Measurements from ENCODE around the gene TMEM244.
A peak's percentile ranks its signal among the peaks of the same experiment; 100 is the strongest.
"Not testable (repeated sequence)": the region's sequence is repeated elsewhere in the genome, so short reads cannot be mapped to it uniquely, and the experiment has no call there.

TMEM244 gene, protein sequence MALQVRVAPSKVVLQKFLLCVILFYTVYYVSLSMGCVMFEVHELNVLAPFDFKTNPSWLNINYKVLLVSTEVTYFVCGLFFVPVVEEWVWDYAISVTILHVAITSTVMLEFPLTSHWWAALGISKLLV

DNA sequence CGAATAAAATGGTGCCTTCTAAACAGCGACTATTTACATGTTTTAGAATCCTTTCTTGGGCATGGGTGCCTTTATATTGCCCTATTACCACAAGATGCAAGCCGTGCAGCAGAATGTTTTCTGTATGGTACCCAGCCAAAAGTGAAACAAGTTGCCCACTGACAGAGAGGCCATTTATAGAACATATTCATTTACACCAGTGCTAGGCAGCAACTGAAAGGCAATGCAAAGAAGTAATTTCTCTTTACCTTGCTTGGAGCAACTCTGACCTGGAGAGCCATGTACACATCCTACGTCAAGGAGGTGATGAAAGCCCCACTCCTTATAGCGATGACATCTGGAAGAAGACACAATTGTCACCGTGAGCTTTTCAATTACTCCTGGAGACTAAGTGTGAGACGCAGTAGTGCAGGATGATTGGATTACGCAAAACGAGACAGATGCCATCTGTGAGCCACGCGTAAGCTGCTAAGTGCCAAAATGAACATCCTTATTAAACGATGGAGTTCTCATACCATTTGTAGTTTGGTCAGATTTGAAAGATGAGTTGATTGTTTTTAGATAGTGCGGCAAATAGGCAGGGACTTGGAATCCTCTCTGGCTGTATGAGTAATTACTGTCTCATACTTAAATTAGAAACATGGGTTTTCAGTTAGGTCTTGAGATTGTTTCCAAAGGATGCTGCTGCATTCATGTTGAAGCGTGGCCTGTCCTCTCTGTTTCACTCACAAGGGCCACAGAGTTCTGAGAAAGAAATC lies at the start of gene TMEM244:
TSS of gene TMEM244 (minus strand) at position 408 of the 758 bp plus-strand sequence. CDS start at position 281, 127 bp downstream.
- DNase-seq = no peak

DNA sequence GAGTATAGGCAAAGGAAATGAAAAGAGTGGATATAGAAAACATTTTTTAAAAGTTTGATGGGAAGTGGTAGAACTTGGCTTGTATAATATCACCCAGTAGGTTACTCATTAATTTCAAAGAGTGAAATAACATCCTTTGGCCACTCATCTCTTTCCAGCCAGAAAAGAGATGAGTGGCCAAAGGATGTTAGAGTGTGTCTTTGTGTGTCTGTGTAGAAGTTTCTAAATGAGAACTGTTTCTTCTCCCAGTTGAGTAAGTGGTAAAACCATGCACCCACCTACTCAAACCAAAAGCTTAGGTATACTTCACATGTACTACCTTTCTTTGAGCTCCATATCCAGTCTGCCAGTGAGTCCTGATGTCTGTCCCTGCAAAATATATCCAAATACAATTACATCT lies 47.7 kb upstream of the TMEM244 start:
- DNase-seq = no peak

DNA sequence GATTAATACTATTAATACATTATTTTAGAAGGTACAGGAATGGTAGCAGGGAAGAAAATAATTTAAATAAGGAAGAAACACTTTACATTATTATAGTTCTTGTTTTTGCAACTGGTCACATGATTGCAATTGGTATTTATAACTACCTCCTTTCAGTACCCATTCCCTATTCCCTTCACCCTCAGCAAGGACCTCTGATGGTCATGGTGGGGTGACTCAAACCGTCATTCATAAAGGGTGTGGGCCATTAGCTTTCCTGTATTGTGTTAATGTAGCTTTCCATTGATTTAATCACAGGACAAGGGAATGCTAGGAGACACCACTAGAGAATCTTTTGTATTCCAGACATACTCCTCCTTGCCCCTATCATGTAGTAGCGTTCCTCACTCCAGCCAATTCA lies 47.2 kb upstream of the TMEM244 start:
- no peak for DNase-seq

DNA sequence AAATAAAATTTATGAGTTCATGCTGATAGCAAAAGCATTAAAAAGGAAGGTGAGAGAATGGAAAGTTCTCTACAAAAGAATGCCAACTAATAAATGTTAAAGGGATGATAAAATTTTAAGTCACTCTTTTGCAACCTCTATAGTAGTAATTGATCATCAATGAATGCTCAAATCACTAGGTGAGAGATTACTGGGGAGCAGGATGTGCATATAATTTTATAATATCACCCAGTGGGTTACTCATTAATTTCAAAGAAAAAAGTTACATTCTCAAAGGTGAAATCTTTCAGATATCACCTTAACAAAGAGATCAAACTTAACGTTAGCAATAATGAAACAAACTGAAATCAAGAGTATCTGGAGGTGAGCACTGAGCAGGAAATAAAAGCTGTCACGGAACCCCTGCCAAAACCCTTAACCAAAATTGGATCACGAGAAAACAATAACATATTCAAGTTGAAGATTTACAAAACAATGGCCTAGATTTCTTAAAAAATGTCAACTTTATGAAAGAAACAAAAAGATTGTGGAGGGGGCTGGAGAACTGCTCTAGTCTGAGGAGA lies 45.5 kb upstream of the TMEM244 start:
- no peak for DNase-seq

DNA sequence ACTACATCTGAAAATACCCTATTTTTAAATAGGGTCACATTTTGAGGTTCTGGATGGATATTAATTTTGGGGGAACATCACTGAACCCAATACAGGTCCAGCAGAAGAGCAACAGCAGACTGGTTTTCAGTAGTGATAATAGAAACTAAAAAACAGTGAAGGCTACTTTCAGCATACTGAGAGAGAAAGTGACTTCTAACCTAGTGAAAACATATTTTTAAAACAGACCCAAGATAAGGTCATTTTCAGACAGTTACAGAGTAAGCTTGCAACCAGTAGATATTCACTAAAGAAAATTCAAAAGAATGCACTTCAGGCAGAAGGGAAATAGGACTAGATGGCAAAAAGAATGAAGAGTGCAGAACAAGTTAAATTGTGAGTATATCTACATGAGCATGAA lies 42.0 kb upstream of the TMEM244 start:
- DNase-seq = no peak

DNA sequence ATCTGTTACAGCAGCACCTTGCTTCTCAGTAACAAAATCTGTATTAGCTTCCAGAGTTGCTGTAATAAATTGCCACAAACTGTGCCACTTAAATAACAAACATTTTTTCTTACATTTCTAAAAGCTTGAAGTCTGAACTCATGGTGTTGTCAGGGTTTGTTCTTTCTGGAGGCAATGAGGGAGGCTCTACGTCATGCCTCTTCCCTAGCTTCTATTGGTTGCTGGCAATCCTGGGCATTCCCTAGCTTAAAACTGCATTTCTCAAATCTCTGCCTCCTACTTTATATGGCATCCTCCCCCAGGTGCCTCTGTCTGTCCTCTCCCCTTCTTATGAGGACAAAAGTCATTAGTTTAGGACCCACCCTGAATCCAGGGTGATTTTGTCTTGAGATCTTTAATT lies 41.6 kb upstream of the TMEM244 start:
- DNase-seq = no peak

DNA sequence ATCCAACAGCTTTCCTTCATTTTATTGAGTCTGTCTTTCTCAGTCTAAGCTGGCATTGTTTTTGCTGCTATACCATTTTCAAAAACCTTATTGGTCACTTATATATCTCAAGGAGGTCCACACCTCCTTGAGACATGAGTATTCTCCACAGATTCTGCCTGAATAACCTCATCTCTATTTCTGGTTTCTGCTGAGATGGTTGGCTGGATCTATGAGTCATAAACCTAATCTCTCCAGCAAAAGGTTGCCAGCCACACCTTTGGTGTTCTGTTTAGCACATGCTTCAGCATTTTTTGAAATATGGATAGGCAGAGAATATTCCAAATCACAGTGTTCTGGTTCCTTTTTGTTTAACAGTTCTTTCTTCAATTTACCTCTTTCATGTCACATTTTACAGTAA lies 40.8 kb upstream of the TMEM244 start:
- DNase-seq = no peak

DNA sequence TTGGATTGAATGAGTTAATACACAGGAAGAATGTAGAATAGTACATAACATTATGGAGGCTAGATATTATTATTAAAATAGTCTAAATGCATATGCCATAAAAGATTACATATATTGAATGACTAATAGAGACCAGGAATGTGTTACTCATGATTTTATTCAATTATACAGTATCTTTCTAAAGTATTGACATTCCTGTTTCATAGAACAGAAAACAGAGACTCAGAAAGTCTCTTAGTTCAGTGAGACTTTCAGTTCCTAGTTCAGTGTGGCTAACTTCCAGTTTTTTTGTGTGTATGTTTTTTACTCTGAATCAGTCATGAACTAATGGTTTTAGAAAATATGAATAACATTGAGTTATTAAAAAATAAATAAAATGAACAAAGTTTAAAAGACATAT lies 34.6 kb upstream of the TMEM244 start:
- no peak for DNase-seq

DNA sequence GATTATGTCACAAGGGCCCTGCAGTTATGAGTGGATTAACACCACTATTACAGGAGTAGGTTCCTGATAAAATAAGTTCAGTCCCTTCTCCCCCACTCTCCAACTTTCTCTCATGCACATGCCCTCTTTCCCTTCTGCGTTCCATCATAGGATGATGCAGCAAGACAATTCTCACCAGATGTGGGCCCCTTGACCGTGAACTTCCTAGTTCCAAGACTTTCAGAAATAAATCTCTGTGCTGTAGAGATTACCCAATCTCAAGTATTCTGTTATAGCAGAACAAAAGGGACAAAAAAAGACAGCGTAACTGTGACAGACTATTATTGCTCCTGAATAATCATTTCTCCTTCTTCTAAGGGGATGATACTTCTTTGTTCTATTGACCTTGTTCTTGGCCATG lies 33.8 kb upstream of the TMEM244 start:
- no peak for DNase-seq

DNA sequence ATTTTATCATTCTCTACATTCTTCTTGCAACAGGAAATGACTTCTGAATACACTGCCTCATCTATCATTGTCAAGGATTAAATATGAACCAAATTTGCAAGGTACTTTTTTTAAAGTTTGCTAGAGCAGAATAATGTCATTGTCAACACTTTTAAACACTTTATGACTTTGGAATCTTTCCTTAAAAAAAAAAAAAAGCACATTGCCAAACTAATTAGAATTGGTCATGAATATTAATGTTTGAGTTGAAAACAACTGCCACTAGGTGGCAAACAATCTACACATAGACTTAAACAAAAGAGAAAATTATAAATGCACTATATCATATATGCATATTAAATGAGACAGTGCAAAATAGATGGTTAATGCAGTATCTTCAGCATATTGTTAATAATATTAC lies 32.5 kb upstream of the TMEM244 start:
- peak; percentile 54 to 63 for DNase-seq

DNA sequence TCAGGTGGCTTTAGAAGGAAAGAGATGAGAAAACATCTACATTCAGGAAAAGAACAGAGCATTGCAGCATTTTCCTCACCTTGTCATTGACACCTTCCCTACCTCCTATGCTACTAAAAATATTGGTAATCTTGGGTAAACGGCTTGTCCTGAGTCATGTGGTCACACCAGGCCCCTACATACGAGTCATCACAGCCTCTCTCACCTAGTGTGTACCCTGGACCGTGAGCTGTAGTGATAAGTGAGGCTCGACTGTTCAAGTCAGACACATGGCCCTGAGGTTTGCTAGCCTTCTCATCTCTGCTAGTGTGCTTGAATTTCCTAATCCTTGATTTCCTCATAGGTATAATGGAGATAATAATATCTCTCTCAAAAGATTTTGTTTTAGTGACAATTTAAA lies 29.6 kb upstream of the TMEM244 start:
- DNase-seq = no peak

DNA sequence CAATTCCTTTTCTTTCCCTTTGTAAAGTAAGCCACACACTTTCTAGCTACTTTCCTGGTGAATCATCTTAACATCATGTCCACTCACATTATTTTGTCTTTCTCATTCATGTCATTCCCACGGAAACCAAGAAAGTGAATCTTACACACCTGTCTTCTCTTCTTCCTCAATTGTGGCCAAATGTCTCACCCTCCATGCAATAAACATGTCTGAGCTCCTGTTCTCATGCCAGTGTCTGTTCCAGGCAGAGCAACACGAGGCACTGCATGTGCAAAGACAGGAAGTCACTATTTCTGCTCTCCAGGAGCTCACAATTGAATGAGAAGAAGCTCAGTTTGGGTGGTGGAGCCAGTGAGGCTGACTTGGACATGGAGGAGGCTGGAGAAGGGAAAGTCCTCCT lies 29.0 kb upstream of the TMEM244 start:
- no peak for DNase-seq

DNA sequence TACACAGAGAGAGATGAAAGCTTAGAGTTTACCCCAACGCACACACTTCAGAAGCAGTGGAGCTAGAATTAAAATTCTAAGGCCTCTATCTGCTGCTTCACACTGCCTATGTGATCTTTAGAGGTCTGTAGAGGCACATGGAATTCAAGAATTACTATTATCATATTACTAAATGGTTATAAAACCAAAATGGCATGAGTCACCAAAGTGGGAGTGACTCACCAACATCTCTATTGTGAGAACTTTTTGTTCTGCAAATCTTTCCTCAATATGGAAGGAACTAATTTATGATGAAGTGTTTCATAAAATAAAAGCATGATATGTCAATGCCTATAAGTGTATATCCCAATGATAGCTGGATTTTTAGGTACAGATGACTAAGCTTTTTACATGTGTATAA lies 28.5 kb upstream of the TMEM244 start:
- DNase-seq = no peak

DNA sequence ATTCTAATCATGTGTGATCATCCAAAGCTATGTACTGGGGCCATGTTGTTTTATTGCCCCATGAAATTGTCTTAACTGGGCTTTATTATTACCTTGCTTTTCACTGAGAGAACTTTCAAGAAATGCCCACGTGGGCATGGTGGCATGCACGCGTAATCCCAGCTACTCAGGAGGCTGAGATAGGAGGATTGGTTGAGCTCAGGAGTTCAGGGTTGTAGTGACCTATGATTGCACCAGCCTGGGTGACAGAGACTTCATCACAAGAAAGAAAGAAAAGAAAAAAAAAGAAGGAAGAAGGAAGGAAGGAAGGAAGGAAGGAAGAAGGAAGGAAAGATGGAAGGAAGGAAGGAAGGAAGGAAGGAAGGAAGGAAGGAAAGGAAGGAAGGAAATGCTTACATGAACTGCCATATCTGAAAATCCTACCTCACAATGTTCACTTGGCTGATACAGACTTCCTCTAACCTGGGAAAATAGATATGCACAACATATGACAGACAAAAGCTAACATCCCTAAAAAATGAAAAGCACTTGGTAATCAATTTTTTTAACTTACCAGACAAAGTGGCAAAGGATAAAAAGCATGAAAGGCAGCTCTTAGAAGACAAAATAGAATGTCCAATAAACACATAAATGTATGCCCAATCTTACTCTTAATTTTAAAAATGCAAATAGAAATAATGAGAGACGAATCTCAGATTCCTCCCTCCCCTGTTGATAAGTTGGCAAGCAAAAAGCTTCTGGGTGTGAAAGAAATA lies 25.5 kb upstream of the TMEM244 start:
- DNase-seq = no peak

DNA sequence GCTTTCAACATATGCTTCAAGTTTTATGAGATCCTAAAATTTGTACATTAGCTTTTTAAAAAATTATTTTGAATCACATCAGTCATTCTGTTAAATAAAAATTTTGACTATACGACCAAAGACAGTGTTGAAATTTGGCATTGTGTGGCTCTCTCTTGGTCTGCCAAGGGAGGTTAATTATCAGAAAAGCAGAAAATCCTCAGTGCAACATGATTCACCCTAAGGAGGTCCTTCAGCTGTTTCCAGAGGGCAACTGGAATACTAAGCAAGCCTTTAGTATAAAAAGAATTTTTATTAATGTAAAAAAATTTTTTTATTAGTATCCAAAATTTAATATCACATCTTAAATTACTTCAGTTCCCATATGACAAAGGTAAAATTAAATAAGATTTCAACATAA lies 23.1 kb upstream of the TMEM244 start:
- no peak for DNase-seq

DNA sequence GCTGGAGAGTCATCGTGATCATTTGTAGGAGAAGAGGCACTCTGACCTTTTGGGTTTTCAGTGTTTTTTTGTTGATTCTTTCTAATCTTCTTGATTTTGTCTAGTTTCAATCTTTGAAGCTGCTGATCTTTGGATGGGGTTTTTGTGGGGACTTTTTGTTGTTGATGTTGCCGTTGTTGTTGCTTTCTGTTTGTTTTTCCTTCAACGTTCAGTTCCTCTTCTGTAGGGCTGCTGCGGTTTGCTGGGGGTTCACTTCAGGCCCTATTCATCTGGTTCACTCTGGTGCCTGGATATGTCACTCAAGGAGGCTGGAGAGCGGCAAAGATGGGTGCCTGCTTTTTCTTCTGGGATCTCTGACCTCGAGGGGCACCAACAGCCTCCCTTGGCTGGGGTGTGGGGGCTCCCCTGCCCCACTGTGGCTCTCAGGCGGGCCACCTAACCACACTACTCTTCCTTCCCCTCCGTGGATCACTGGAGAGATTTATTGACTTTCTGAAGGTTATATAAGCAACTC lies 21.5 kb upstream of the TMEM244 start:
- DNase-seq = no peak

DNA sequence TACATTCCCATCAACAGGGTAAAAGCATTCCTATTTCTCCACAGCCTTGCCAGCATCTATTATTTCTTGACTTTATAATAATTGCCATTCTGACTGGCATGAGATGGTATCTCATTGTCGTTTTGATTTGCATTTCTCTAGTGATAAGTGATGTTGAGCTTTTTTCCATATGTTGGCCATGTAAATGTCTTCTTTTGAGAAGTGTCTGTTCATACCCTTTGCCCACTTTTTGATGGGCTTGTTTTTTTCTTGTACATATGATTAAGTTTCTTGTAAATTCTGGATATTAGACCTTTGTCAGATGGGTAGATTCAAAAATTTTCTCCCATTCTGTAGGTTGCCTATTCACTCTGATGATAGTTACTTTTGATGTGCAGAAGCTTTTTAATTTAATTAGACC lies 16.8 kb upstream of the TMEM244 start:
- DNase-seq = not testable (repeated sequence)

DNA sequence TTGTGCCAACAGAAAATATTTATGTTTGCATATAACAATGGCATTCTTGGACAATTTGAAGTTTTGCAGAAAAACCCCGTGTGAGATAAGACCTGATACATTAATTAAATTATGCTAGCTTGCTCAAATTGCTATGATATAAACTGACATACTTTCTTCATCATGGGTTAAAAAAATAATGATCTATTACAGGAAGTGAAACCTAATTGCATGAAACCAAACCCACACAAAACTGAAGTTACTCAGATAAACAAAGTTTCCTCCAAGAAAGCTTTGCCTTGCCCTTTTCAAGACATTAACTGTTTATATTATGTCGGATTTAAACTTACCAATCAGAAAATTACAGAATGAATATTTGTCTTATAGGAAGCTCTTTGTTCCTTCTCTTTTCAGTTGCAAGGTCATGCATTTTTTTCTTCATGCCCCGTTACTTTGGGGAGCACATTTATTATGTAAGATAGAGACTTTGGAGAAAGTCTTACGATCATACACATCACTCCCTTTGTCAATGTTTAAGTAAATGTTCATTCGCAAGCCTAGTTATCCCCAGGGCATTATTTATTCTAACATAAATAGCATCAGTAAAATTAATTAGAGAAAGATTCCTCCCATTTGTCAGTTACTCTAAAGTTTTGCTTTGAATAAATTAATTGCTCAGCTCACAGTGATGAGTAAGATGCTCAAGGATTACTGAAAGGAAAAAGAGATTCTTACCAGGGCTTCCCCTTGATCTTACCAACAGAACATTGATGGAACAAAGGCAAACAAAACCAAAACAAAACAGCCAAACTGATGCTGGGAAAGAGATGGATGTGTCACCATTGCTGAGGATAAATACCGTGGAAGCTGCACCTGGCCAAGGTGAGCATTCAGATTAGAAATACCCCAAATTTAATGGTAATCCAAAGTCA lies 14.8 kb upstream of the TMEM244 start:
- no peak for DNase-seq

DNA sequence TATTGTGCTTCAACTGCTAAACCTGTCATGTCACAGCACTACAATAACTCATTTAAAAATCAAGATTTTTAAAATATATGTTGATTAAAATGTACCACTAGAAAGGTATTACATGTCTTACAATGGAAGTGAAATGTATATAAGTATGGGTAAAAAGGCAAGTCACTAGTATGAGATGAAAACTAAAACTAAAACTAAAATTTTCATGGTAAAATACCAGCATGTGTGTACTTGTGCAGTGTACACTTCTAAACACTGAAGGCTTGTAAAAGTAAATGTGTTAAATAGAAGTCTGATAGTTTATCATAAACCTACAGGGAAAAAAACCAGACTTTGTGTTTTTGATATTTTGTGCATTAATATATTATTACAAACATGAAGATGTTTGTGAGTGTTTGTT lies 13.7 kb upstream of the TMEM244 start:
- no peak for DNase-seq

DNA sequence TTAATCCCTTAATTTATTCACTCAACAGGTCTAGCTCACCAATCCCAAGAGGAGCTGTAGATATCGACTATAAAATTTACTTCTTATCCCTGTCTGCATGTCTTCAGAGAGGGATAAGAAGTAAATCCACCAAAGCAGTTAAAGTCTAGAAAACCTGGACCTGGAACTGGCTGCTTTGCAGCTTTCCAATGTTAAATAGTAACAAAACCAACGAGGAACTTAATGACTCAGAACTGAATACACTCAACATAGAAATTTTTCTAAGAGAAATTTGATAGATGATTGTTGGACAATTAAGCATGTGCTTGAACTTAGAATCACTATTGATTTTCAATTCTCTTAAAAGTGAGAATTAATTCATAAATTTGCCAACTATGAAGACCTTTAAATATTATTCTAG lies 11.5 kb upstream of the TMEM244 start:
- DNase-seq = no peak

DNA sequence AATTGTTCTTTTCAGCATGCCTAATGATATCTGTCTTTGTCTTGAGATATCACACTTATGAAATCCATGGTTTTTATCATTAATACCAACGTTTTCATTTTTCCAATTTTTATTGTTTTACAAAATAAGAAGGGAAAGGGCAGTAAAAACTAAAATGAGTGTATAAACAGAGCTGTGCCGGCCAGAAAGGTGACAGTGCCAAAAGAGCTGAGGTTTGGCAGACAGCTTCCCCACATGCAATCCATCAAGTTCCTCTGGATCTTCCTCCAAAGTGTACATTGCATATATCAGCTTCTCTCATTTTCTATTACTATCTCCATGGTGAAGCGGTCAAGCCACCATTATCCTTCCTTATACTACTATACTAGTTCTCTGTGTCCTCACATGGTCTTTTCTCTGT lies 10.1 kb upstream of the TMEM244 start:
- no peak for DNase-seq

DNA sequence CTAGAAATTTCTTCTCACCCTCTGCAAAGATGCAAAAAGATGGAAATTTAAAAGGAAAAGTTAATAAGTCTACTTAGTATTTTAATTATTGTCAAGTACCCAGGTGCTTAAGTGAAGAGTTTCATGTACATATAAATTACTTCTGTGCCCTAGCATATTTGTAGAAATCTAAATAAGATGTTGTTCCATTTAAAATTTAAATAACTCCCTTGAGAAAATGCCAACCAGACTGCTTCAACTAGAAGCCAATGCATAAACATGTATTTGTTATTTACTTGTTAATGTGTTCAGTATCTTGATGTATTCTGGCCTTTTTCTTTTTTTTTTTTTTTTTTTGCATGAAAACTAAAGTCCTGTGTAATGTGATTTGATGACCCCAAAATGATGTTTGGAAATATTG lies 6.3 kb upstream of the TMEM244 start:
- DNase-seq = no peak

DNA sequence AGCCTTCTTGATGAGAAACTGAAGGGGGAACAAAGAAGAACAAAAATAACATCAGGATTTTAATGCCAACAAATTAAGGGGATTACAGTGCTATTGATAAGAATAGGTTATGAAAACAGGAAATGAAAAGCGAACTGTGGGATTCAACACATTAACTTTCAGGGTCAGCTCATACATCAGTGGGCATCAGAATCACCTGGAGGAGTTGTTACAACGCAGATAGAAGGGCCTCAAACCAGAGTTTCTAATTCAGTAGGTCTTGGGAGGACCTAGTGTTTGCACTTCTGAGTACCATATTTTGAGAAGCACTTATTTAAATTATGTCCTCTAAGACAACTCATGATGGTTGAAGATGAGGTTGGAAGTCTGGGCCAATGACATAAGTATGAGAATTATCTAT lies 5.6 kb upstream of the TMEM244 start:
- no peak for DNase-seq
